ENCODE data around the gene KNTC1.

DNA sequence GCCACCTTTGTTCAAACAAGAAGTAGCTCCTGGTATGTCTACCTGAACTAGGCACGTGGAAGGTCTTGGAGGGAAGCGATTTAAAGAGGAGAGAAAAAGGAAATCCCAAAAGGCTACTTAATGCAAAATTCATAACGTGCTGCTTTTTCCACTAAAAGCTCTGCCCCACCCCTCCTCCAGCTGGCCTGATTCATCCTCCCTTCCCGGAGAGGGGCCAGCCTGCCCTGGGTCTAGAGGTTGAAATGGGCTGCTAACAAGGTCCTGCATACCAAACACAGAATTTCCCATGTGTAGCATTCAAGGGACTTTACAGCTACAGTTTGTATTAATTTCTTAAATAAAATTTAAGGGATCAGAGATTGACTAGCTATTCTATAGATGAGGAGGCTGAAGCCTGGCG, 83.2 kb downstream of the KNTC1 start:
- TF ChIP-seq CTCF (IDR thresholded peaks at IDR 0.05 in 4 of 5, conservative IDR thresholded peaks at IDR 0.05 in 1 of 5) = no peak
- no peak for TF ChIP-seq POLR2A (IDR thresholded peaks at IDR 0.05)

Data from gastrocnemius medialis (tissue), 4 donors.